H1 (cell line): ENCODE results near the gene DTX3.

Source experiments
- ATF3 ChIP-seq: IDR thresholded peaks from 2 replicates; pipeline ENCODE4 v1.6.1; 2011; ENCODE audit warnings: low read depth, mild to moderate bottlenecking, low read length; ENCODE audit not compliant: insufficient read depth
- BRCA1 ChIP-seq: IDR thresholded peaks from 2 replicates; pipeline ENCODE4 v1.6.1; 2012; ENCODE audit warnings: low read depth, low read length, improper control_type of control experiment
- CHD1 ChIP-seq: IDR thresholded peaks from 2 replicates; pipeline ENCODE4 v1.6.1; 2012; ENCODE audit warnings: low read depth, low read length, improper control_type of control experiment
- CTCF ChIP-seq, 3 experiments: IDR thresholded peaks; 1 replicate in 2 of 3; 2 replicates in 1 of 3; pipeline versions ENCODE4 v1.5.1 to v1.6.1; 2011; ENCODE audit warnings: low read length in 3 of 3, mild to moderate bottlenecking in 3 of 3, inconsistent platforms in 2 of 3, low read depth in 1 of 3, moderate library complexity in 1 of 3; ENCODE audit not compliant: insufficient read depth in 1 of 3; ENCODE audit errors: control extremely low read depth in 1 of 3
- GTF2F1 ChIP-seq: IDR thresholded peaks from 2 replicates; pipeline ENCODE4 v1.6.1; 2012; ENCODE audit warnings: low read depth, low read length, improper control_type of control experiment, borderline replicate concordance
- HDAC2 ChIP-seq, 2 experiments: fragments of 300-600 bp in 1 of 2; sonication (generic) in 1 of 2; IDR thresholded peaks; 2 replicates each; pipeline ENCODE4 v1.6.1; 2011 to 2012; ENCODE audit warnings: low read depth in 2 of 2, low read length in 2 of 2, mild to moderate bottlenecking in 2 of 2, moderate library complexity in 2 of 2, borderline replicate concordance in 1 of 2, inconsistent platforms in 1 of 2
- KDM1A ChIP-seq: fragments of 200-600, 300-600 bp; sonication (generic); IDR thresholded peaks from 2 replicates; pipeline ENCODE4 v1.7.1; 2016; ENCODE audit warnings: mild to moderate bottlenecking, low read length, borderline replicate concordance
- MAX ChIP-seq: IDR thresholded peaks from 2 replicates; pipeline ENCODE4 v1.6.1; 2012; ENCODE audit warnings: inconsistent platforms
- POLR2A ChIP-seq, 2 experiments: IDR thresholded peaks; 1 replicate in 1 of 2; 2 replicates in 1 of 2; pipeline ENCODE4 v1.6.1; 2011; ENCODE audit warnings: low read depth in 2 of 2, low read length in 2 of 2, mild to moderate bottlenecking in 2 of 2; ENCODE audit errors: control extremely low read depth in 1 of 2
- POLR2AphosphoS5 ChIP-seq: IDR thresholded peaks from 2 replicates; pipeline ENCODE4 v1.6.1; 2011; ENCODE audit warnings: low read depth, low read length
- SIX5 ChIP-seq: IDR thresholded peaks from 2 replicates; pipeline ENCODE4 v1.6.1; 2011; ENCODE audit warnings: mild to moderate bottlenecking, low read depth, low read length
- TAF1 ChIP-seq: IDR thresholded peaks from 2 replicates; pipeline ENCODE4 v1.6.1; 2011; ENCODE audit warnings: mild to moderate bottlenecking, low read depth, low read length
- TBP ChIP-seq: IDR thresholded peaks from 2 replicates; pipeline ENCODE4 v1.6.1; 2011; ENCODE audit warnings: low read depth, low read length, improper control_type of control experiment
- USF2 ChIP-seq: IDR thresholded peaks from 2 replicates; pipeline ENCODE4 v1.6.1; 2011; ENCODE audit warnings: low read length, improper control_type of control experiment

- no peak for TF ChIP-seq HDAC2 (IDR thresholded peaks at IDR 0.05; ENCODE audit: borderline replicate concordance in 1 of 2, low read depth in 2 of 2, low read length in 2 of 2)
- no peak for TF ChIP-seq CTCF (IDR thresholded peaks at IDR 0.05; ENCODE audit: control extremely low read depth in 1 of 3, insufficient read depth in 1 of 3, low read depth in 1 of 3, low read length in 3 of 3)
- TF ChIP-seq SIX5 = no peak
- no peak for TF ChIP-seq GTF2F1
- TF ChIP-seq USF2 = no peak
- TF ChIP-seq CHD1 = no peak
- no peak for TF ChIP-seq POLR2A (IDR thresholded peaks at IDR 0.05; ENCODE audit: control extremely low read depth in 1 of 2, low read depth in 2 of 2, low read length in 2 of 2)
- no peak for TF ChIP-seq BRCA1
- TF ChIP-seq KDM1A = no peak
- no peak for TF ChIP-seq MAX
- TF ChIP-seq TAF1 = no peak
- no peak for TF ChIP-seq TBP
- no peak for TF ChIP-seq ATF3
- TF ChIP-seq POLR2AphosphoS5 = no peak
These were observed 37.2 kb downstream of the DTX3 start for GRCh38 chr12:57641699-57642442.
